HG03571 (cell line): ENCODE measurements around the gene FCRLB.
"Not testable (repeated sequence)": the region's sequence is repeated elsewhere in the genome, so short reads cannot be mapped to it uniquely, and the experiment has no call there.

ENCODE experiments used
- ATAC-seq: cut with Tn5 transposase; IDR thresholded peaks from one replicate; pipeline ENCODE4 v1.9.1; 2021; ENCODE audit not compliant: unreplicated experiment

Gene FCRLB, protein sequence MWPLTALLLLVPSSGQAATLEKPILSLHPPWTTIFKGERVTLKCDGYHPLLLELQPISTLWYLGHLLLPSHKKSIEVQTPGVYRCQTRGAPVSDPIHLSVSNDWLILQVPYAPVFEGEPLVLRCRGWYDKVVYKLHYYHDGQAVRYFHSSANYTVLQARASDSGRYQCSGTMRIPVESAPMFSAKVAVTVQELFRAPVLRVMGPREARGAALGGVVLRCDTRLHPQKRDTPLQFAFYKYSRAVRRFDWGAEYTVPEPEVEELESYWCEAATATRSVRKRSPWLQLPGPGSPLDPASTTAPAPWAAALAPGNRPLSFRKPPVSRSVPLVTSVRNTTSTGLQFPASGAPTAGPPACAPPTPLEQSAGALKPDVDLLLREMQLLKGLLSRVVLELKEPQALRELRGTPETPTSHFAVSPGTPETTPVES

DNA sequence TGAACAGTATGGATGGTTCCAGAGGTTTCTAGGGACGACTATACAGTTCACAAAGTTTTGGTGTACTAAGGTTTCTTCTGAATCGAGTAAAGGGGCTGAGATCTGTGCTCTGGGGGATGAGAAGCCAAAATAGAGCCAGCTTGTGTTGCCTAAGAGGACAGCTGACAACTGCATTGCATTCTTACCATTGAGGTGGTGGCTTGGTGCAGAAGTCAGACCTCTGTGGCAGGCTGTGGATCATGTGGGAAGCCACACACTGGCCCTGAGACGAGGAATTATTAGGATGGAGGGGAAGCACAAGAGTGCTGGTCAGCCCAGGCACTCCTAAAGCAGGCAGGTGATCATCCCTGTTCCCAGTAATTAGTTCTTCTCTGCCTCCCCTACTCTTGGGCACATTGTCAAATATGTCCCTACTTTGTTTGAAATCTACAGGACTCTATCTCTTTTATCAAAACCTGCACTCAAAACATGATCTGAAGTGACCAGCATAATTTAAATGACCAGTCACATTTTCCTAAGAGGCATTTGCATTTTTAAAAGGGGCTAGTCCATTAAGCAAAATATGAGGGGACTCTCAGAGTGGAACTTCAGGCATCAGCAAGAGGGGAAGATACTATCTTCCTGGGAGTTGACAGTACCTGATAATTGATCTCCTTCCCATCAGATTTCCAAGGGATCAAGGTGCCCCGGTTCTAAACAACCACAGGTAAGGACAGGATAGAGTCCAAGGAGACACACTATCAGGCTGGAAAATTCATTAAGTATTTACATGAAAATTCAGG lies at the start of gene FCRLB:
Gene FCRLB (plus strand): TSS at position 589 of the 782 bp plus-strand sequence. CDS start 1,129 bp downstream, outside the sequence.
- ATAC-seq, result no peak

DNA sequence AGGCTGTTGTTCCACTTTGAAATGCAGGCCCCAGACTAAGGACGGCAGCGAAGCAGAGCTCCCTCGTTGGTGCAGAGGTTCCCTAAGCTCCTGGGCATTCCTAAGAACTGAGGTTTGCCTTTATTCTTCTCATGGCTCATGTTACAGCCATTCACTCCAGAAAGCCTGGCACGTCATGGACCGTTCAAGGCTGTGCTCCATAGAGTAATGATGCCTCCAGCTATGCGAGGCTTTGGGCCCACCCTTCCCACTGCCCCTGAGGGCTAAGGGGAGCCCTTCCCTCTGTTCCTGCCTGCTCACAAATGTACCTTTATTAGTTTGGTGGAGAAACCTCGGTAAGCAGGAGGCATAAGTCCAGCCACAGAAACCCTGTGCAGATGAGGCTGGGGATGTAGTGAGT lies 47.9 kb upstream of the FCRLB start:
- not testable (repeated sequence) for ATAC-seq

DNA sequence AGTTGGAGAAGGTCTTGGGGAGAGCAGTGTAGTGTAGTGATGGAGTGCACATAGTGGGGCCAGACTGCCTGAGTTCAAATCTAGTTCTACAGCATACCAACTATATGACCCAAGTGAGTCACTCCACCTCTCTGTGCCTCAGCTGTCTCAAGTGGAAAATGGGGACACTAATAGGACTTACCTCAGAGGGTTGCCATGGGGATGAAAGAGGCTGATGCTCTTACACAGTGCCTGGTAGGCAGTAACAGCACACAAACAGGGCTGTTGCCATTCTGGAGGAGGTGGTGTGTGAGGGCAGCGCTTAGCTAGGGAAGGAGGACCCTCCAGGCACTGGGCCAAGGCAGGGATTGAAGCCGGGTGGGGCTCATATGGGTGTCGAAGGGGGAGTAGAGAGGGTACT lies 46.9 kb upstream of the FCRLB start:
- not testable (repeated sequence) for ATAC-seq

DNA sequence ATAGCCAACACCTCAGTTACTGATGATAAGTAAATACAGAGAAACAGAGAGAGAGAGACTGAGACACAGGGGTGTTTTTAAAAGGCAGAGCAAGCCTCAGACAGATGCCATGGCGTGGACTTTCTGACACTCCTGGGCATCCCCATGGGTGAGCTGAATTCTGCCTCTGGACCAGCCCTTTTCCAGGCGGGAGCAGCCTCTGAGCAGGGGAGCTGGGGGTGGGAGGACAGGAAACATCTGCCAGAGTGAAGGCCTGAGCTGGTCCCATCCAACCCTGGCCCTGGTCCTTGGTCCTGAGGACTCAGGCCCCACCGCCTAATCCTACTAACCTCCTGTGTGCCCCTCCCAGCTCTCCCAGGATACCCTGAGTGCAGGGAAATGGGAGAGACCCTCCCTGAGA lies 46.4 kb upstream of the FCRLB start:
- not testable (repeated sequence) for ATAC-seq

DNA sequence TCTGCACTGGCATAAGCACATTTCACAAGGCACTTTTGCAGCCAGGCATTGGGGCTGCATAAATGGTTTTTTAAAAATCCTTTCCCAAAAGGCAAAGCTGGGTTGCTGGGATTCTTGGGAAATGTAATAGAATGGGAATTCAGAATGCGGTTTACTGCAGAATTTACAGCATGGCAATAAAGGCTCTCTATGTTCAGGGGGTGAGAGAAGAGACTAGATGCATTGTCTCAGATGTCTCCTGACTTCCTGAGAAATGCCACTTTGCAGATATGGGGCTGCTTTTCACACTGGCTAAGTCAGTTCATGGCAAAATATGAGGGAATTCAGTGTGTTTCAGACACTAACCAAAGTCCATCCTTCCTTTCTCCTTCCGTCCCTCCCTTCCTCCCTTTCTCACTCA lies 44.9 kb upstream of the FCRLB start:
- ATAC-seq, result no peak

DNA sequence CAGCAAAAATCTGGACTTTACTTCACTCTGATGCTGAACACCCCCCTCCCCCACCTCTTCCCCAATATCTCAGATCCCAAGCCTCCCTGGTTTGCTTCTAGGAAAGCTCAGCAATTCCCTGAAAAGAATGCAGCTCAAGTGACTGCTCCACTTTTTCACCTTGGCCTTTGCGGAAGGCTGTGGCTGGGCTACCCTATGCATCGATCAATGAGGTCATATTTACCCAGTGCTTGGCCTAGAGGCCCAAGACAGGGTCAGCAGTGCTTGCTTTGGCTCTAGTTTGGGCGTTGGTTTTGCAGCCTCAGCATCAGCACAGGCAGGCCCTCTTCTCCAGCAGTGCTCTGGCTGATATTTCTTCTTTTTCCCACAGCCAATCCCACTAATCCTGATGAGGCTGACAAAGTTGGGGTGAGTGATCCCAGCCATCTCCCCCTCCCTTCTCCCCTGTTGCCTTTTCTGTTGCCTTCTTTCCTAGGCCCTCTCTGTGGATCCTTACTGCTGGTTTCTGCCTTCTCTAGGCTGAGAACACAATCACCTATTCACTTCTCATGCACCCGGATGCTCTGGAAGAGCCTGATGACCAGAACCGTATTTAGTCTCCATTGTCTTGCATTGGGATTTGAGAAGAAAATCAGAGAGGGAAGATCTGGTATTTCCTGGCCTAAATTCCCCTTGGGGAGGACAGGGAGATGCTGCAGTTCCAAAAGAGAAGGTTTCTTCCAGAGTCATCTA lies 44.2 kb upstream of the FCRLB start:
- no peak for ATAC-seq

DNA sequence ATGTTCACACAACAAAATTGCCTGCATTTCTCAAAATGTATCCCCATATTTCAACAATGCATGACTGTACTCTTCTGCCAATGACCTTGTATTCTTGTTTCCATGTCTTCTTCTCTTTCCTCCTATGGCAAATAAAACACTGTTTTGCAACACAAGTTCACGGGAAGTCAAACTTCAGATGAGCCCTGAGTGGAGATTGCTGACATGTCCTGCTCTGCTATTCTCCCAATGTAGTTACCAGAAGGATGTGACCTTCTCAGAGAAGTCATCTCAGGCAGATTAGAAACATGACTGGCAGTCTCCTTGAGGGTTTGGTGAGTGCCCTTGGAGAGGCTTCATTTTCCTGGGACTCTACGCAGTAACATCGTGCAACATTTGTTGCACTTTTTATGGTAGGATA lies 42.8 kb upstream of the FCRLB start:
- ATAC-seq, result no peak

DNA sequence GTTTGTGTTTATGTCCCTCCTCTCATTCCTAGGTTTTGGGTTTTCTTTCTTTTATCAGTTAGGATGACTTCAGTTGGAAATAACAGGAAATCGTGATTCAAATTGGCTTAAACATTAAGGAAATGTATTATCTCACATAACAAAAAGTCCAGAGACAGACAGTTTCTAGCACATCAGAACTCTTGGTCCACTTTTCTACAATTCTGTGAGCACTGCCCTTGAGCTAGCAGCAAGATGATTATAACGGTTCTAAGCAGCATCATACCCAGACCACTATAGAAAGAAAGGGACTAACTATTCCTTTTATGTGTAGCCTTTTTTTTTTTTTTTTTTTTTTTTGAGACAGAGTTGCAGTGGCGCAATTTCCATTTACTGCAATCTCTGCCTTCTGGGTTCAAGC lies 39.5 kb upstream of the FCRLB start:
- no peak for ATAC-seq

DNA sequence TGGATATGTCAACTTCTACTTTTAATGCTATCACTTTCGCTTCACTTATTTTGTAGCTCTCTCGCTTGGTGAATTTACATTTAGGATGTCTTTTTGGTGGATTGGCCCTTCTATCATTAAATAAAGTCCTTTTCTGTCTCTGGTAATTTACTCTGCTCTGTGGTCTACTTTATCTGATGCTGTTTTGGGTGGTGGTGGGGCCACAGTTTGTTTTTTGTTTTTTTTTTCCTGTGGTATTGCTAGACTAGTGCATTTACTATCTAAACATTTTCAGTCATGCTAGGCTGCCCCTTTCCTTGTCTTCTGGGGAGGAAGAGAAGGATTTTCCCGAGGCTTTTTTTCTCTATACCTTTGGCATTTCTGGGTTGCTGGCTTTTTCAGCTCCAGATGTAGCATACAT lies 32.4 kb upstream of the FCRLB start:
- no peak for ATAC-seq

DNA sequence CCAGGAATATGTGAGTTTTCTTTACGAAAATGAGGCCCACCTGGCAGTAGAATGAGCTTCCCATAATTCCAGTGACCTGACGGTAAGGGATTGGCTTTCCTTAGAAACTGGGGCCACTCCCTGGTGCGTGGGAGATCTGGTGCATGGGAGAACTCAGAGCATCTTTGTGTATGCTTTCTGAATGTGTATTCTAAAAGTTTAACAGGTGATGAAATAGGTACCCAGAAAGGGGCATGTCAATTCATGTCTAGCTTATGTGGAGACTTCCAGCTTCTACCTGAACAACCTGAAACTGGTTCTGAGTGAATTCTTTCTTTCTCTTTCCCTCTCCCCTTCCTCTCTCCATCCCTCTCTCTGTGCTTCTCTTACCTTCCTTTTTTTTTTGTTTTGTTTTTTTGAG lies 29.5 kb upstream of the FCRLB start:
- ATAC-seq, result no peak

DNA sequence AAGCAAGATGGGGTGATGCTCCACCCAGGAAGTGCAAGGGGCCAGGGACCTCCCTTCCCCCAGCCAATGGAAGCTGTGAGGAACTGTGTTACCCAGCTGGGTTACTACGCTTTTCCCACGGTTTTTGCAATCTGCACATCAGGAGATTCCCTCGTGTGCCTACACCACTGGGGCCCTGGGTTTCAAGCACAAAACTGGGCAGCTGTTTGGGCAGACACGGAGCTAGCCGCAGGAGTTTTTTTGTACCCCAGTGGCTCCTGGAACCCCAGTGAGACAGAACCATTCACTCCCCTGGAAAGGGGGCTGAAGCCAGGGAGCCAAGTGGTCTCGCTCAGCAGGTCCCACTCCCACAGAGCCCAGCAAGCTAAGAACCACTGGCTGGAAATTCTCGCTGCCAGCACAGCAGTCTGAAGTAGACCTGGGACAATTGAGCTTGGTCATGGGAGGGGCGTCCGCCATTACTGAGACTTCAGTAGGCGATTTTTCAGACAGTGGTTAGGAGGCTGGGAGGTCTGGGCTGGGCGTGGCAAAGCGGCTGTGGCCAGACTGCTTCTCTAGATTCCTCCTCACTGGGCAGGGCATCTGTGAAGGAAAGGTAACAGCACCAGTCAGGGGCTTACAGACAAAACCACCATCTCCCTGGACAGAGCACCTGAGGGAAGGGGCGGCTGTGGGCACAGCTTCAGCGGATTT lies 28.2 kb upstream of the FCRLB start:
- not testable (repeated sequence) for ATAC-seq

DNA sequence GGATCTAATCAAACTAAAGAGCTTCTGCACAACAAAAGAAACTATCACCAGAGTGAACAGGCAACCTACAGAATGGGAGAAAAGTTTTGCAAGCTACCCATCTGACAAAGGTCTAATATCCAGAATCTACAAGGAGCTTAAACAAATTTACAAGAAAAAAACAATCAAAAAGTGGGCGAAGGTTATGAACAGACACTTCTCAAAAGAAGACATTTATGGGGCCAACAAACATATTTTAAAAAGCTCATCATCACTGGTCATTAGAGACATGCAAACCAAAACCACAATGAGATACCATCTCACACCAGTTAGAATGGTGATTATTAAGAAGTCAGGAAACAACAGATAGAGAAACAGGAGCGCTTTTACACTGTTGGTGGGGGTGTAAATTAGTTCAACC lies 23.0 kb upstream of the FCRLB start:
- not testable (repeated sequence) for ATAC-seq

DNA sequence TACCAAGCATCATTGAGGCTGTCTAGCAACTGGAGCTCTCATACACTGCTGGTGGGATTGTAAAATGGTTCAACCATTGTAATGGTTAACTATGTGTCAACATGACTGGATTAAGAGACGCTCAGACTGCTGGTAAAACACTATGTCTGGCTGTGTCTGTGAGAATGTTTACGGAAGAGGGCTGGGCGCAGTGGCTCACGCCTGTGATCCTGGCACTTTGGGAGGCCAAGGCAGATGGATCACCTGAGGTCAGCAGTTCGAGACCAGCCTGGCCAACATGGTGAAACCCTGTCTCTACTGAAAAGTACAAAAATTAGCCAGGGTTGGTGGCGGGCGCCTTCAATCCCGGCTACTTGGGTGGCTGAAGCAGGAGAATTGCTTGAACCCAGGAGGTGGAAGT lies 19.1 kb upstream of the FCRLB start:
- no peak for ATAC-seq

DNA sequence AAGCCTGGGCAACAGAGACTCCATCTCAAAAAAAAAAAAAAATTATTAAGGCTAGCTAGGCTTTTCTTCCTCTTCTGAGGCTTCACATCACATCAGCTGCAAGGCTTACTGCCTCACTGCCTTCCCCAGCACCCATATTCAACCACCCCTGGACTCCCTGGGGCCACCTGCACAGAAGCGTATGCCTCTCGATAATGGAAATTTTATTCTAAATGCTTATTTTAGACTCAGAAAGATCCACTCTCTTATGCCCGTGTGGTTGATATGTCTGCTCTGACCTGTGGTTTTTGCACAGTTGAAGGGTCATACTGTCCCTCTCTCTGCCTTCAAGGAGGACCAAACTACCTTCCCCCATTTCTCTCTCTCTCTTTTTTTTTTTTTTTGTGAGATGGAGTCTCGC lies 15.8 kb upstream of the FCRLB start:
- peak; percentile 40 for ATAC-seq

DNA sequence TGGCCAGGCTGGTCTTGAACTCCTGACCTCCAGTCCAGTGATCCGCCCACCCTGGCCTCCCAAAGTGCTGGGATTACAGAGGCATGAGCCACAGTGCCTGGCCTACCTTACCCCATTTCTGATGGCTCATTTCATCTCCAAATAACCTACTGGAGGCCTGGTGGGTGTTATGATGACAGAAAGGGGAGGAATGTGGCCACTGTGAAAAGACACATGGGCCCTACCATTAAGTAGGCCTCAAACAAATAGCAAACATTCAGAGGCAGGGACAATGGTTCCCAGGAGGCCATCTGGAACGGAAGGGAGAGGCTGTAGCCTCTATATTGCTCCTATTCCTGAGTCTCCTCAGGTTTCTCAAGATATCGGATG lies 15.2 kb upstream of the FCRLB start:
- no peak for ATAC-seq

DNA sequence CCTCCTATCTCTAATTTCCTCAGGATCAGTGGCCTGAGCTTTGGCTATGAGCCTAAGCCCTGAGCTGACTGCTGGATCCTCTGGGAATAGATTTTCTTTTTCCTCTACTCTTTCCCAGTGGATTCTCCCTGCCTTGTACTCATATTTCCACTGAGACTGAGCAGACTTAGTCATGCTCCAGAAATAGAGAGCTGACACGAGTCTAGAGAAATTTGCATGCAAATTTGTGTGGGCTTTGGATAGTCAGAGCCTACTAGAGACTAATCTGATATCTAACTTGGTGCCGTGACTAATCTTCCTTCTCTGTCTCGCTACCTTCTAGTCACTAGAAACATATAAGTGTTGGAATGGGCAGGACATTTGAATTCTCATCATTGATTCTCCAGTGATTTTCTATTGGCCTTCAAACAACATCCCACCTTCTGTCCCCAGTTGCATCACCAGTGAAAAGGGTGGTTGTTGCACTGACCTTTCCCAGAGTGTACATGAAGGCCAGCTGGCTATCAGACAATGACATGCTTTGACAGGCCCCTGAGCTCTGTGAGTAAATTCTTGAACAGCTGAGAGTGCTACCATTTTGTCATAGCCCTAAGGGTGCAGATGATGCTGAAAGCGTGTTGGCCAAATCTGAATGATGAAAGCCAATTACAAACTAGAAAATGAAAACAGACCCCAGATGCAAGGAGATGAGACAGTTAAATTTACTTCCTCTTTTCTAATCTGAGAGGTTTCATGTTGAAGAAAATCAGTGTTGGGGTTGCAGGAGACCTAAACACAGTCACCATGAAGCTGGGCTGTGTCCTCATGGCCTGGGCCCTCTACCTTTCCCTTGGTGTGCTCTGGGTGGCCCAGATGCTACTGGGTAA lies 14.6 kb upstream of the FCRLB start, which contains the start of gene FCRLA:
Gene FCRLA (plus strand): TSS at position 748 of the 866 bp plus-strand sequence. CDS start 36 bp downstream, at position 784.
- peak; percentile 55 for ATAC-seq

DNA sequence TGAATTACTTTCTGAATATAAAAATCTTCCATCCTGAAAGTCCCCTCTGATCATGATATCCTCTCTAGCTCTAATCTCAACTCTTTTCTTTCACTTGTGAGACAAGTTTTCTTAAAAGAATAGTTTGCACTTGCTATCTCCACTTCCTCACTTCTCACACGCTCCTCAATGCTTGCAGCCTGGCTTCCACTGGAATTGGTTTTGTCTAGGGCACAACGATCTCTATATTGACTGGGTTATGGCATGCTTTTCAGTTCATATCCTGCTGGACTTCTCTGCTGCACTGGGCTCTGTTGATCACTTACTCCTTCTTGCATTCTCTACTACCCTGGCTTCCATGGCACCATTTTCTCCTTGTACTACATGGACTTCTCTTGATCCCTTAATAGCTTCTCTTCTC lies 13.8 kb upstream of the FCRLB start:
- ATAC-seq, result no peak

DNA sequence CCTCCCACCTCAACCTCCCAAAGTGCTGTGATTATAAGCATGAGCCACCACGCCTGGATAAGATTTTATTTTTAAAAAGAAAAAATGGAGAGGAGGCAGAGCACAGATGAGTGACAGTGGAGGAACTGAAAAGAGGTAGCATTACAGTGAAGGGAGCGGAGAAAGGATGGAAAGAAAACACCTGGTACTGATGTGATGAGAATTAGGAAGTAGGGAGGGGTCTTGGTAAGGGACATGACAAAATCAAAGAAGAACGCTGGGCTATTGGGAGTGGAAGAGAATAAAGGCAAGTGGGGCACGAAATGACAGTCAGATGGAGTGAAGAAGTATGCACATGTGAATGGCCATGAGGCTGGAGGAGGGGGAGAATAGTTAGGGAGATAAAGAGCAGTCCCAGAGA lies 12.0 kb upstream of the FCRLB start:
- ATAC-seq, result no peak

DNA sequence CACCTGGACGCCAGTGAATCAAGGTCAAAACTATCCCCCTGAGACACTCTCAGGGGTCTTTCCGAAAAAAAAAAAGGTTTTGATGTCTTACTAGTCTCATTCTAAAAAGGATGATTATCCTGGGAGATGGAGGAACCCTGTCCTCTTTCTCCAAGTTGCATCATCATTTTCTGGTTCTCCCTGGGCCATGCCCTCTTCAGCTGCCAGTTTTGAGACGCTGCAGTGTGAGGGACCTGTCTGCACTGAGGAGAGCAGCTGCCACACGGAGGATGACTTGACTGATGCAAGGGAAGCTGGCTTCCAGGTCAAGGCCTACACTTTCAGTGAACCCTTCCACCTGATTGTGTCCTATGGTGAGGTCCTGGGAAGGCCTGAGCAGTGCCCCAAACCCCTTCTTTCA lies 10.8 kb upstream of the FCRLB start:
- ATAC-seq, result no peak
